Measurements from ENCODE around the gene TXNDC2. TPM values are rescaled to one million over a fixed set of nuclear protein-coding genes. Genes with fewer than 3 reads are reported as not detected.
A peak's percentile ranks its signal among the peaks of the same experiment; 100 is the strongest.

The TXNDC2 gene
- total and polyA plus RNA-seq, 9 of the 15 experiments (the other 6 are each of a cell fraction or from before 2014, with no cell fraction given) = 1.2 to 4.9 (median 2.3) TPM

- TF ChIP-seq YY1 (IDR thresholded peaks at IDR 0.05; ENCODE audit: borderline replicate concordance in 1 of 3, control insufficient read depth in 1 of 3, extremely low read depth in 1 of 3, insufficient read depth in 3 of 3, insufficient read length in 1 of 3, insufficient replicate concordance in 2 of 3, low read depth in 1 of 3, low read length in 2 of 3) (no peak), ZNF3 (CRISPR knock-in tag; IDR thresholded peaks at IDR 0.05) (no peak), BRF1 (IDR thresholded peaks at IDR 0.05; ENCODE audit: borderline replicate concordance, extremely low read depth, insufficient read length) (no peak), PRPF4 (IDR thresholded peaks at IDR 0.05; ENCODE audit: insufficient read depth, low read depth, low read length, poor library complexity, severe bottlenecking) (no peak), CREB5 (CRISPR knock-in tag; IDR thresholded peaks at IDR 0.05) (no peak), SAFB2 (IDR thresholded peaks at IDR 0.05; ENCODE audit: borderline replicate concordance, low read depth, low read length, severe bottlenecking) (no peak), ESRRA (IDR thresholded peaks at IDR 0.05; ENCODE audit: borderline replicate concordance, low read depth) (peak; percentile 92), FOXP1 (CRISPR knock-in tag; IDR thresholded peaks at IDR 0.05) (no peak), ZBTB11 (CRISPR knock-in tag; IDR thresholded peaks at IDR 0.05) (peak in 1 of 3 experiments; percentile 45; a peak in 2 of 6 replicates), XRCC4 (IDR thresholded peaks at IDR 0.05; ENCODE audit: extremely low read depth, insufficient read depth, insufficient read length) (no peak), CBX2 (IDR thresholded peaks at IDR 0.05; ENCODE audit: insufficient read depth, low read length, poor library complexity, severe bottlenecking) (no peak), ZNF507 (tag; conservative IDR thresholded peaks at IDR 0.05) (no peak), XRCC3 (IDR thresholded peaks at IDR 0.05) (no peak), ARHGAP35 (IDR thresholded peaks at IDR 0.05; ENCODE audit: partially characterized antibody) (no peak), BRD9 (IDR thresholded peaks at IDR 0.05; ENCODE audit: low read depth, partially characterized antibody) (peak; percentile 98), ZNF175 (CRISPR knock-in tag; IDR thresholded peaks at IDR 0.05; ENCODE audit: low read depth) (peak; percentile 91), MAFK (IDR thresholded peaks at IDR 0.05; ENCODE audit: low read length) (no peak; the same call in 1 of the 2 replicates), PTTG1 (tag; IDR thresholded peaks at IDR 0.05; ENCODE audit: low read depth) (no peak; the same call in 1 of the 2 replicates), SMARCC2 (IDR thresholded peaks at IDR 0.05; ENCODE audit: low read depth) (peak; percentile 98), POLR2H (tag; IDR thresholded peaks at IDR 0.05; ENCODE audit: low read depth) (peak; percentile 86), ERF (CRISPR knock-in tag; IDR thresholded peaks at IDR 0.05) (no peak), HDGF (IDR thresholded peaks at IDR 0.05) (no peak)
Observed at GRCh38 chr18:9898792-9899549, 13.2 kb downstream of the TXNDC2 start (continued).

Measured in K562 (cell line).